Limb (tissue), 2 donors: ENCODE measurements around the gene CD3E.

Source experiments
- DNase-seq, 2 donors: peaks; one replicate each; pipeline ENCODE4 v3.0.0-alpha.2; 2016; ENCODE audit errors: extremely low spot score in 2 of 2

Gene CD3E

DNA sequence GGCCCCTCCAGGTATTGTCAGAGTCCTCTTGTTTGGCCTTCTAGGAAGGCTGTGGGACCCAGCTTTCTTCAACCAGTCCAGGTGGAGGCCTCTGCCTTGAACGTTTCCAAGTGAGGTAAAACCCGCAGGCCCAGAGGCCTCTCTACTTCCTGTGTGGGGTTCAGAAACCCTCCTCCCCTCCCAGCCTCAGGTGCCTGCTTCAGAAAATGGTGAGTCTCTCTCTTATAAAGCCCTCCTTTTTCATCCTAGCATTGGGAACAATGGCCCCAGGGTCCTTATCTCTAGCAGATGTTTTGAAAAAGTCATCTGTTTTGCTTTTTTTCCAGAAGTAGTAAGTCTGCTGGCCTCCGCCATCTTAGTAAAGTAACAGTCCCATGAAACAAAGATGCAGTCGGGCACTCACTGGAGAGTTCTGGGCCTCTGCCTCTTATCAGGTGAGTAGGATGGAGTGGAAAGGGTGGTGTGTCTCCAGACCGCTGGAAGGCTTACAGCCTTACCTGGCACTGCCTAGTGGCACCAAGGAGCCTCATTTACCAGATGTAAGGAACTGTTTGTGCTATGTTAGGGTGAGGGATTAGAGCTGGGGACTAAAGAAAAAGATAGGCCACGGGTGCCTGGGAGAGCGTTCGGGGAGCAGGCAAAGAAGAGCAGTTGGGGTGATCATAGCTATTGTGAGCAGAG is at the start of gene CD3E:
CD3E (plus strand) TSS at position 163 of the 681 bp plus-strand sequence; CDS start at position 386, 223 bp downstream.
- DNase-seq: no peak

DNA sequence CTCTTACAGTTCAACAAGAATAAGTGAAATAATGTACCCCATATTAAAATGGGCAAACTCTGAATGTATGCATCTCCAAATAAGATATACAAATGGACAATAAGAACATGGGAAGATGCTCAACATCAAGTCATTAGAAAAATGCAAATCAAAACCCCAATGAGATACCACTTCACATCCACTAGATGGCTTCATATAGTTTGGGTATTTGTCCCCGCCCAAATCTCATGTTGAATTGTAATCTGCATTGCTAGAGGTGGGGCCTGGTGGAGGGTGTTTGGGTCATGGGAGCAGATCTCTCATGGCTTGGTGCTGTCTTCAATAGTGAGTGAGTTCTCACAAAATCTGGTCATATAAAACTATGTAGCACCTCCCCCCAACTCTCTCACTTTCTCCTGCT is 46.1 kb upstream of the CD3E start:
- DNase-seq: no peak

DNA sequence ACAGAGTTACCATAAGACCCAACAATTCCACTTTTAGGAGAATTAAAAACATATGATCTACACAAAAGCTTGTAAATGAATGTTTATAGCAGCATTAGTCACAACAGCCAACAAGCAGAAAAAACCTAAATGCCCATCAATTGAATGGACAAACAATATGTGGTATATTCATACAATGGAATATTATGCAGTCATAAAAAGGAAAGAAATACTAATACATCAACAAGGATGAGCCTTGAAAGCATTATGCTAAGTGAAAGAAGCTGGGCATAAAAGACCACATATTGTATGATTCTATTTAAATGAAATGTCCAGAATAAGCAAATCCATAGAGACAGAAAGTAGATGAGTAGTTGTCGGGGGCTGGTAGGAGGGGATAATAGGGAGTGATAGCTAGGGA is 45.4 kb upstream of the CD3E start:
- no peak for DNase-seq

DNA sequence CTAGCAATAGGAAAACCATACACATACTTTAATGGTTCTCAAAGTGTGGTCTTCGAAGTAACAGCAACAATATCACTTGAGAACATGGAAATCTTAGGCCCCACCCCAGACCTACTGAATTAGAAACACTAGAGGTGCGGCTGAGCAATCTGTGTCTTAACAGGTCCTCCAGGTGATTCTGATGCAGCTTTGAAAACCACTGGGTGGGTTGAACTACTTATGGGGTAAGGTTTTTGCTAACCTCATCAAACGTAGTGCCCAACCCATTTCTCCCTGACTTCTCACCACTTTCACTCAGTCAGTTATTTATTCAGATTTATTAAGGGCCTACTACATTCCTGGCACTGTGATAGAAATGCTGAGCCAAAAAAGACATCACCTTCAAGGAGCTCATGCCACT is 44.2 kb upstream of the CD3E start:
- DNase-seq: no peak

DNA sequence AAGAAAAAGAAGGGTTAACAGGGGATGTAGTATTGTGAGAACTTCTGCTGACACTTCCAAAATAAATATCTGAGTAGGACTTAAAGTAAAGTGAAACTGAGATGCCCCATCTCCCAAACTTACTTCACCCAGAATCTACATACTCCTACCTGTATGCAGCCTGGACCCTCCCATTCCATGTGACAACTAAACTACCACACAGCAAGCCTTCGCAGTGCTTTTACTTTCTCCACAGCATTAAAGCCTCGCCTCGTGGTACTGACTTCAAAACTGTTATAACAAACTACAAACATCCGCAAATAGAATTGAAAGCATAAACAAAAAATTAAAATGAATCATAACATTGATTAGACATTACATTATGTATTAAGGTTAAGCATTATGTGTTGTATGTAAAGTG is 41.4 kb upstream of the CD3E start:
- DNase-seq: no peak

DNA sequence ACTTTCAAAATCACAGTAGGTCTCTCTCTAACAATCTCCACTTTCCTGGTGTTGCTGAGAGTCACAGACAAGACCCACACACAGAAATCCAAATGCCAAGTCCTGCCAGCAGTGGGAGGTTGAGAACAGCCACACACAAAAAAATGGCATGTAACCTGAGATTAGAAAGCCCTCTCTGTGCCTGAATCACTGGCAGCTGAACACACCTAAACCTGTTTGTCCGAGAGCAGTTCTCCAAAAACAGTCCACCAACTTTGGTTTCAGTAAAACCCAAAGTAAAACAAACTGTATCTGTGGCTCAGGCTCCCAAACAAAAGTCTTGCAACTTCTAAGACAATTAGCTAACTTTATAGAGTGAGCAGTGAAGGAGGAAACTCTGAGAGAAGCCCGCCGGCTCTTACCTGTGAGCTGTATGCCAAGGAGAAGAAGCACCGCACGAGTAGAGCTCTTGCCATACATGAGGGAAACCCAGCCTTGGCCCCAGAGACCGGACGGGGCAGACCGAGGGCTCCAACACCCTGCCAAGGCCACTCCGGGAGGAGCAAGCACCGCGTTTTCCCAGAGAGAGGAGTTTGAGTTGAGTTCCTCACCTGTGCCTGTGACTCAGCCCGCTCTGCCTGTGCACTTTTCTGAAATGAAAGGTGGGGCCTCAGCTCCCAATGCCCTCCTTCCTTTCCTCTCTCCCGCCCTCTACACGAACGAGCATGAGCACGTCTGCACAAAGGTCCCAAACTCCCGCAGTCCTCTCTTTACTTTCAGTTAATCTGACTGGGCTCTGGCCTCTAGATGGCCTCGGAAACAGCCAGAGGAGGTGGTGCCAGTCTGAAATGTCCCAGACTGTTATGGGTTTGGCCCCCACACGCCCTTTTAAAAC is 40.6 kb upstream of the CD3E start, which contains the start of gene MPZL2:
MPZL2 (minus strand) TSS at position 603 of the 874 bp plus-strand sequence; CDS start at position 459, 144 bp downstream.
- DNase-seq: peak in 1 of 2 donors; percentile 43

DNA sequence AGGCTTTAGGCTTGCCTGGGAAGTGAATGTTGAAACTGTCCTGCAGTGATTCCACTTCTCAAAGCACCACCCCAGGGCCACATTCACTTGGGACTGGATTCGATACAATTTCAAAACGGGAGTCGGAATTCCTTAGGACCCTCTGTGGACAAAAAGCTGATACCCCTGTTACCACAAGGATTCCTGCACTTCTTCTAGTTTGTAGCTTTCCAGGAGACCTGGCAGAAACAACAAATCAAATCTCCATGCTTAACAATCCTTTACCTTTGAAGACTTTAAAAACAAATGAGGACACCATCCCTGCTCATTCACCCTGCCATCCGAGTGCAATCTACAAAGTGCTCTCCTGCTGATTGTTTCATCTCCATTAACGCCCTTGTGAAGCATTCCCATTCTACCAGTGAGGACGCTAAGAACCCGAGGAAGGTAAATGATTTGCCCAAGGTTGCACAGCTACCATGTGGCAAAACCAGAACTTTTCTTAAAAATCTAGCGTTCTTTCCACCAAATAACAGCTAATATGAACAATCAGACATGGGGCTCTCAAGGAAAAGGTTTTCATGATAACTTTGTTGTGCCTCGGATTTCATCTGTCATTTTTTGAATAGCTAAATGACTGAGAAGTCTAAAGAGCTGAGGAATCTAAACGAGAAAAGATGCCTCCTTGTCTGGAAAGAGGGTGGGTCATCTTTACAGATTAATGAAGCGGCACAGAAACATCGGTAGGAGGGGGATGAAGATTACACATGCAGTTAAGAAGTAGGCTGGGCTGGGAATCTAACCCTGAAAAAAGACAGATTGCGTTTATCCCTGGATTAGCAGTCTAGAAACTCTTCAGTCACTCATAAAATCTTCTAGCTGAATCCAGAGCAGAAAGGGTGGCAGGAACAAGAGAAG is 39.7 kb upstream of the CD3E start:
- DNase-seq: no peak

DNA sequence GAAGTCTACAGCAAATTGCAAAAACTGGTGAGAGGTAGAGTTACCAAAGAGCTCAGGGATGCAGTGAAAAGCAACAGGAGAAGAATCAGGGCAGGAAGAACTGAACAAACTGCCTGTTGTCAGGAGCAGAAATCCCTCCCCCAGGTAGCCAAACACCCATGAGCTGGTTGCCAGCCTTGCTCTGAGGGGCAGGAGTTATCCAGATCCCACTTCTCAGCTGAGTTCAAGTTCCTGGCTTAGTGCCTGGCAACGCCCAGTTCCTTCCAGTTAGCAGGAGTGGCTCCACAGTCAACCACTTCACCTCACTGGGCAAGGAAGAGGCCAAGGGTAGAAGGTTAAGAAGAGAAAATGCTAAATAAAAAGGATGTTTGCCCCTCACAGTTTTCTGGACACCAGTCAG is 38.6 kb upstream of the CD3E start:
- no peak for DNase-seq

DNA sequence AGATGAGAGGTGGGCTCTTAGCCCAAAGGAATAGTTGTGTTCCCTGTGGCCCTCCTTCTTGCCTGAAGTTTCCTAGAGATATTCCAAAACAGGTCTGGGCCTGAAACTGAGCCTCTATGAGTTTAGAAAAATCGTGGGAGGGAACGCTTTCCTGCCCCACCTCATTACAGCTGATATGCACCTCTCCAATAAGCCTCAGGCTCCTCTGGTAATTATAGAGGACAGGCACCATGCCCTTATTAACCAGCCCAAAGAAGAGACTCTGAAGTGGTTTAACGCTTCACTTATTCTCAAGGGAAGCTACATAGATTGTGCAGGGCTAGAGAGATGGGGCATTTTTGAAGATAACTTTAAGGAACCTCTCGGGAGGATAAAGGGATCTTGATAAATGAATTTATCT is 37.0 kb upstream of the CD3E start:
- DNase-seq: no peak

DNA sequence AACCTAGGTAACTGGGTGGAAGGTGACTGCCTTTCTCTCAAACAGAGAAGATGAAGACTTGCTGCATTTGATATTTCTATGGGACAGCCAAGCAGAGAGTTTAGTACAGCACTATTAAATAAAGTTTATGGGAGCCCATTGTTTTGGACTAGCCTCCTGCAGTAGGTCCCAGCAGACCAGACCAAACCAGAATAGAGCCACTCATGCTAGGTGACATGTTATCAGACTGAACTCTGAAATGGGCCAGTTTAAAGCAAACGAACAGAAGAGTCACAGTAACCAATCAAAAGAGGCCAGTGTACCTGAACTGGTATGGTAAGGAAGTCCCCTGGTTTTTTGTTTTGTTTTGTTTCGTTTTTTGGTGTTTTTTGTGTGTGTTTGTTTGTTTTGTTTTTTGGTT is 32.5 kb upstream of the CD3E start:
- no peak for DNase-seq

DNA sequence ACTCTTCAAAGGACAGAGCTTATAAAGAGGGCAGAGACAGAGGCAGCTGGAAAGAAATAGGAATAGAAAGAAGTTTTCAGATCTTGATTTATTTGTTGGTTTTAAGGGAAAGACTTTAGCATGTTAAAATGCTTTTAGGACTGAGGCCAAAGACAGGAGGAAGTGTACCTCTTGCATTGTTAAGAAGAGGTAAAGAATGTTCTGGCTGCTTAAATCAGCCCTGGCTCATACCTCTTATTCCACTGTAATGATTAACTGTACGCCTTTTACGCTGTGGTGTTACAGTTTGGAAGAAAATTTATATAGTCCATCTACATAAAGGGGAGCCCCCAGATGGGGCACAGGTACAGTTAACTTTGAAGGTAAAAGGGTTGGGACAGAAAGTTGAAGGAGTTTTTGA is 30.3 kb upstream of the CD3E start:
- no peak for DNase-seq

DNA sequence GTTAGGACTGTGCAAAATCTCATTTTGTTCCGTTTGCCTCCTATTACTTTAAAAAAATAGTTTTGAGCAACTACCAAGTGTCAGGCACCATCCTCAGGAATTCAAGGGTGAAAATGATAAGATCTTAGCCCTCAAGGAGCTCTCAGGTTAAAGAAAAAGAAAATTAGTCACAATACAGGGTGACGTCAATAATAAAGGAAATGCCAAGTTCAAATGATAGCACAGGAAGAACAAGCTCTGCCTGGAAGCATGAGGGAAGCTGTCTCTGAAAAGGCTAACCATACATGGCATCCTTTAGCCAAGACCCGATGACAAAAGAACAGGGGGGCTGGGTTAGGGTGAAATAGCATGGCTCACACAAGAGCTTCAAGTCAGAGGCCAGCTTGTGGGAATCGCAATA is 29.4 kb upstream of the CD3E start:
- DNase-seq: no peak

DNA sequence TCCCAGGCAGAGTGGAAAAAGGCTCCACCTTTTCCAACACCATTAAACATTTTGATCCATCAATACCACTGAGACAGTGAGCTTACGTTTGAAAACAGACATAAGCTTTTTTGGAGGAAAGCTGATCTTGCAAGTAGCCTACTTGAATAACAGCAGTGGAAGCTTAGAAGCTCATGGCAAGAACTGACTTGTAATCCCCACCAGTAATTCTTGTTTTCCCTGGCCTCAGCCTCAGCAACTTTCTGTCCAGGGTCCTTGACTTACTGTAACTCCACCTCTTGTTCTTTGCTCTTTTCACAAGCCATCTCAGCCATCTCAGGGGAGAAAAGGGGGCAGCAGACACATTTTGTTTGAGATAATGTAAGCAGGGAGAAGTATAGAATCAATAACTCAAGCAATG is 28.1 kb upstream of the CD3E start:
- DNase-seq: no peak

DNA sequence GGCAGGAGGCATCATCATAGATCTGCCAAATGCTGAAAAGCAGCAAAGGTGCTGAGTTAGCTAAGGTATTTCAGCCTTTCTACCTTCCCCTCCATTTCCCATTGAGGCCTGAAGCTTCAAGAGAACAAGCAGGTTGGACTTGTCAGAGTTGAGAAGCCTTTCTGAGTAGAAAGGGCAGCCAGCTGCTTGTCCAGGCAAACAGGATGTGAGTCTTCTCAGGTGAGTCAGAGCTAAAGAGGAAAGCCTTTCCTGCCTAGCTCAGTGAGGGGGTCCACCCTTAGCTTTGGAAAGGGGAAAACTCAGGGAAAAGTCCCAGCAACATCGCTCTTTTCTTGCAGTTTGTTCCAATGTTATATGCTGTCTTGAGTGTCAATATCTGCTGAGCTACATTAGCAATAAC is 27.2 kb upstream of the CD3E start:
- DNase-seq: no peak

DNA sequence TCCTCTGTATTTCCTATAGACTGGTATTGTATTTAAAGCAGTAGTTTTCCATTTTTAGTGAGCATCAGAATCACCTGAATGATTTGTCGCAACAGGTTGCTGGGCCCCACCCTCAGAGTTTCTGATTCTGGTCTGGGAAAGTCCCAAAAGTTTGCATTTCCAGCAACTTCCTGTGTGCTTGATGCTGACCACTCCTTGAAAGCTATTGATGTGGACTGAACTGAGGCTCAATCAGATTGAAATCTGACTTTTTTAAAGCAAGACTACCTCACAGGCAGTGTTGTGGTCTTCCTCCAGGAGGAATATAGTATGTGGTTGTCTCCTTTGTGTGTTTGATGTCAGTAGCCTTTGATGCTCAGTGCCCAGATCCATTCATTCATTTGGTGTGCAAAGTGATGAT is 23.2 kb upstream of the CD3E start:
- DNase-seq: no peak

DNA sequence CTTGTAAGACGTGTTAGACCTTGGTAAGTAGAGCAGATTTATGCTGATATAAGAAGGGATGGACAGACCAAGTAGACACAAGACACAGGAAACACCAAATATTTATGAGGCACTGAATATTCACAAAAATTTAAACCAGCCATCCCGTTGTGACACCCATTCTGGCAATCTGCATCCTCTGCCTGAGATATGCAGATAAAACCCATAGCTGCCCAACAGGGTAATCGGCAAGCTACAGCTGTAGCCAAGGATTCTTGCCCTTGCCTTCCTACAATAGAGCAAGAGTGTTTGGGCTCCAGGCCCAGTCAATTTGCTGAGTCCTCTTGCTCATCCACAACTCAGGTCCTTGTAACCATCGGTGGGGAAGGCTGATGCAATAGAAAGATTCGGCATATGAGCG is 21.9 kb upstream of the CD3E start:
- DNase-seq: no peak

DNA sequence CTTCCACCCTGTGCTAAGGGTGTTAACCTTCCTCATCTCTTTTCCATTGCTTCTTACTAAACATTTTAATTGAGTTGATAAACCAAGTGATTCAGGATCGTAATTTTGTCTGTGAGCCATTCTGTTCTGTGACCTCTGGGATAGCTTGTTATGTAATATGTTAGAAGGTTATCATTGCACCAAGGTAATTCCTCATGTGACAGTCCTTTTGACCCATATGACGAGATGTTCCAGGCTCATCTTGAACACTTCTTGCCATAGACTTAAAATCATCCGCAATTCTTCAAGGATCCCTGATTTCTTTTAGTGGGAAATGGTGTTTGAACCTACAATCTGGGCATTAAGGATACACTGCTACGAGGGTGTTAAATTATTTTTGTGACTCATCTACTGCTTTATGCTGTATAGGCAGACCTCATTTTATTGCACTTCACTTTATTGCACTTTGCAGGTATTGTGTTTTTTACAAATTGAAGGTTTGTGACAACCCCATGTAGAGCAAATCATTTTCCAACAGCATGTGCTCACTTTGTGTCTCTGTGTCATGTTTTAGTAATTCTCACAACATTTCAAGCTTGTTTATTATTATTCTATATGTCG is 21.4 kb upstream of the CD3E start:
- no peak for DNase-seq

DNA sequence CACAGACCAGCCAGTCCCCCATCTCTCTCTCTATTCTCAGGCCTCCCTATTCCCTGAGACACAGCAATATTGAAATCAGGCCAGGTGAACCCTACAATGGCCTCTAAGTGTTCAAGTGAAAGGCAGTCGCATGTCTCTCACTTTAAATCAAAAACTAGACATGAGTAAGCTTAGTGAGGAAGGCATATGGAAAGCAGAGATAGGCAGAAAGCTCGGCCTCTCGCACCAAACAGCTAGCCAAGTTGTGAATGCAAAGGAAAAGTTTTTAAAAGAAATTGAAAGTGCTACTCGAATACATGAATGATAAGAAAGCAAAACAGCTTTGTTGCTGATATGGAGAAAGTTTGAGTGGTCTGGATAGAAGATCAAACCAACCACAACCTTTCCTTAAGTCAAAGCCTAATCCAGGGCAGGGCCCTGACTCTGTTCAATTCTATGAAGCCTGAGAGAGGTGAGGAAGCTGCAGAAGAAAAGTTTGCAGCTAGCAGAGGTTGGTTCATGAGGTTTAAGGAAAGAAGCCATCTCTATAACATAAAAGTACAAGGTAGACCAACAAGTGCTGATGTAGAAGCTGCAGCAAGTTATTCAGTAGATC is 20.7 kb upstream of the CD3E start:
- DNase-seq: no peak

DNA sequence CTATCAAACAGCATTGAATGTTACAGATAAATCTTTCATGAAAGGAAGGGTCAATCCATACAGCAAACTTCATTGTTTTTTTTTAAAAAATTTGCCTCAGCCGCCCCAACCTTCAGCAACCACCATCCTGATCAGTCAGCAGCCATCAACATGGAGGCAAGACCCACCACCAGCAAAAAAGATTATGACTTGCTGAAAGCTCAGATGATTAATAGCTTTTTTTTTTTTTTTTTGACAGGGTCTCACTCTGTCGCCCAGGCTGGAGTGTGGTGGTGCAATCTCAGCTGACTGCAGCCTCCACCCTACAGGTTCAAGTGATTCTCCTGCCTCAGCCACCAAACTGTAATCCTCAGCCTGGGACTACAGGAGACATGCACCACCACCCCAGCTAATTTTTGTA is 18.0 kb upstream of the CD3E start:
- no peak for DNase-seq

DNA sequence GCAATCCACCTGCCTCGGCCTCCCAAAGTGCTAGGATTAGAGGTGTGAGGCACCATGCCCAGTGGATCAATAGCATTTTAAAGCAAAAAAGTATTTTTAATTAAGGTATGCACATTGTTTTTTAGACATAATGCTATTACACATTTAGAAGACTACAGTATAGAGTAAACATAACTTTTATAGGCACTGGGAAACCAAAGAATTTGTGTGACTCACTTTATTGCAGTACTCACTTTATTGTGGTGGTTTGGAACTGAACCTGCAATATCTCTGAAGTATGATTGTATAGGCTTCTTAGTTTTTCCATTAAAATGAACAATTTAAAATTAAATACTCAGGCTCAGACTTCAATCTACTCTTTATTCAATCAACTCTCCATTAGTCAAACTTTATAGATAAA is 17.5 kb upstream of the CD3E start:
- no peak for DNase-seq

DNA sequence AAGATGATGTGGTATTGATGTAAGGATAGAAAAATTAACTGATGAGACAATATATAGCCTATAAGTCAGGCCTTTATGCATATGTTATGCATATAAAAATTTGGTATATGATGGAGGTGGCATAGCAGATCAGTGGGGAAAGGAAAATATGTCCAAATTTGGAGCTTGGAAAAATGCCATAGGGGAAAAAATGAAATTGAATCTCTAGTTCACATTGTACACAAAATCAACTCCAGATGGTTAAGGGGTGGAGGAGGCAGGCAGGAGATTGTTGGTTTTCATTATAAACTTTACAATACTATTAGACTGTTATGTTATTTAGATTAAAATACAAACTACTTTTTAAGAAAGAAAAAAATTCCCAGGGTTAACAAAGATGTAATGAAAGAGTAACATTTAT is 15.1 kb upstream of the CD3E start:
- peak in 1 of 2 donors; percentile 64 for DNase-seq
